GM23248 (cell line): ENCODE data around the gene BOLA1. TPM values are rescaled to one million over a fixed set of nuclear protein-coding genes. Genes with fewer than 3 reads are reported as not detected.

ENCODE experiments used
- DNase-seq: peaks from one replicate; pipeline ENCODE4 v3.0.0-alpha.2; 2015
- H2AFZ ChIP-seq: fragments of 200-600 bp; sonication (generic); 2 replicates; pipeline ENCODE4 v1.6.1; 2016; ENCODE audit warnings: antibody characterized with exemption
- H3F3A ChIP-seq: fragments of 200-600 bp; sonication (generic); 2 replicates; pipeline ENCODE4 v1.6.1; 2016; ENCODE audit warnings: mild to moderate bottlenecking, antibody characterized with exemption, mixed run types; ENCODE audit not compliant: insufficient read depth
- H3K27ac ChIP-seq: fragments of 200-600 bp; sonication (generic); 2 replicates; pipeline ENCODE4 v1.5.1; 2016; ENCODE audit warnings: mild to moderate bottlenecking
- H3K27me3 ChIP-seq: fragments of 200-600 bp; sonication (generic); replicated peaks from 2 replicates; pipeline ENCODE4 v1.6.1; 2016; ENCODE audit warnings: mild to moderate bottlenecking; ENCODE audit not compliant: insufficient read depth
- H3K36me3 ChIP-seq: fragments of 200-600 bp; sonication (generic); 2 replicates; pipeline ENCODE4 v1.6.1; 2016; ENCODE audit warnings: low read depth, mild to moderate bottlenecking
- H3K4me1 ChIP-seq: fragments of 200-600 bp; sonication (generic); 2 replicates; pipeline ENCODE4 v1.6.1; 2016; ENCODE audit warnings: mild to moderate bottlenecking; ENCODE audit not compliant: insufficient read depth
- H3K4me2 ChIP-seq: fragments of 200-600 bp; sonication (generic); one replicate; pipeline ENCODE4 v1.6.1; 2016; ENCODE audit warnings: mild to moderate bottlenecking; ENCODE audit not compliant: unreplicated experiment
- H3K4me3 ChIP-seq: fragments of 200-600 bp; sonication (generic); 2 replicates; pipeline ENCODE4 v1.5.1; 2016; ENCODE audit warnings: mild to moderate bottlenecking
- H3K79me2 ChIP-seq: fragments of 200-600 bp; sonication (generic); 2 replicates; pipeline ENCODE4 v1.6.1; 2016; ENCODE audit warnings: mild to moderate bottlenecking; ENCODE audit not compliant: insufficient read depth
- H3K9ac ChIP-seq: fragments of 200-600 bp; sonication (generic); 2 replicates; pipeline ENCODE4 v1.6.1; 2016; ENCODE audit warnings: mild to moderate bottlenecking
- H3K9me2 ChIP-seq: fragments of 200-600 bp; sonication (generic); 2 replicates; pipeline ENCODE4 v1.6.1; 2016; ENCODE audit warnings: mixed run types, mild to moderate bottlenecking, moderate library complexity; ENCODE audit not compliant: insufficient read depth
- H3K9me3 ChIP-seq: fragments of 200-600 bp; sonication (generic); one replicate; pipeline ENCODE4 v1.6.1; 2017; ENCODE audit warnings: low read depth
- H4K20me1 ChIP-seq: fragments of 200-600 bp; sonication (generic); 2 replicates; pipeline ENCODE4 v1.6.0; 2016; ENCODE audit not compliant: insufficient read depth
- EZH2 ChIP-seq: fragments of 200-600 bp; sonication (generic); IDR thresholded peaks from 2 replicates; pipeline ENCODE4 v1.6.1; 2018; ENCODE audit warnings: antibody characterized with exemption, mild to moderate bottlenecking; ENCODE audit not compliant: insufficient read depth, poor library complexity, severe bottlenecking
- EZH2phosphoT487 ChIP-seq: fragments of 200-600 bp; sonication (generic); IDR thresholded peaks from 2 replicates; pipeline ENCODE4 v1.6.1; 2018; ENCODE audit warnings: antibody characterized with exemption, moderate library complexity, mild to moderate bottlenecking, low read depth; ENCODE audit not compliant: insufficient read depth
- WGBS, 2 experiments: methylation state at CpG; one replicate each; pipeline ENCODE4 v1.1.6; 2015 to 2017; ENCODE audit warnings: low lambda C conversion rate in 2 of 2, low coverage in 1 of 2; ENCODE audit errors: missing lambda C conversion rate in 2 of 2; 5-methylcytosine and 5-hydroxymethylcytosine counted together
- in situ Hi-C: fragments of 300-500 bp; cut with MboI; formaldehyde crosslinking; loops from 2 replicates; pipeline ENCODE4 v1.15.0; 2020
- polyA plus RNA-seq: library from polyadenylated mRNA; unstranded; fragments of >200 nt; fragmentation: Nextera tagmentation; extraction: Ambion mirVana; gene quantifications from 2 replicates; pipeline ENCODE4 v1.2.1, GENCODE V29; 2016
- total RNA-seq: library from RNA; depleted of rRNA; stranded (reverse); fragments of >200 nt; shearing (Covaris generic); gene quantifications from 2 replicates; pipeline ENCODE4 v1.2.3, GENCODE V29; 2014

The BOLA1 gene
- total and polyA plus RNA-seq, 2 experiments from 2014 or later, result 16.4 to 18.6 TPM

DNA sequence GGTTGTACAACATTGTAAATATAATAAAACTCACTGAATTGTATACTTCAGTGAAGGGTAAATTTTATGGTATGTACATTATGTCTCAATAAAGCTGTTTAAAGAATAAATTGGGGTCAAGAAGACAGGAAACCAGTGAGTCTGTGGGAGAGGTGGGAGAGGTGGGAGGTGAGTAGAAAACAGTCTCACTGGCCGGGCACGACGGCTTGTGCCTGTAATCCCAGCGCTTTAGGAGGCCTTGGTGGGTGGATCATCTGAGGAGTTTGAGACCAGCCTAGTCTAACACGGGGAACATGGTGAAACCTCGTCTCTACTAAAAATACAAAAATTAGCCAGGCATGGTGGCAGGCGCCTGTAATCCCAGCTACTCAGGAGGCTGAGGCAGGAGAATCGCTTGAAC, 33.1 kb downstream of the BOLA1 start:
- no peaks in the 10 kb centered on the region for H3K27me3 ChIP-seq
- TF ChIP-seq EZH2phosphoT487, result no peak
- TF ChIP-seq EZH2, result no peak
- H3K27ac ChIP-seq, result no peak overlapping the region
- no peaks in the 10 kb centered on the region for H3K36me3 ChIP-seq
- H3K4me2 ChIP-seq, result no peak overlapping the region
- H3K4me3 ChIP-seq, result no peak overlapping the region
- no peak for DNase-seq
- H4K20me1 ChIP-seq, result no peaks in the 10 kb centered on the region
- no peak overlapping the region for H2AFZ ChIP-seq
- no peaks in the 10 kb centered on the region for H3K9me3 ChIP-seq
- H3K4me1 ChIP-seq, result peaks cover 36% of the 10 kb centered on the region
- H3F3A ChIP-seq, result peaks cover 25% of the 10 kb centered on the region
- H3K9ac ChIP-seq, result no peak overlapping the region
- H3K79me2 ChIP-seq, result peaks cover 16% of the 10 kb centered on the region
- 97 to 98% methylated on average over 8 of the region's 8 CpGs for WGBS, 2 experiments
- in situ Hi-C loops, result no loop called here
- no peaks in the 10 kb centered on the region for H3K9me2 ChIP-seq

DNA sequence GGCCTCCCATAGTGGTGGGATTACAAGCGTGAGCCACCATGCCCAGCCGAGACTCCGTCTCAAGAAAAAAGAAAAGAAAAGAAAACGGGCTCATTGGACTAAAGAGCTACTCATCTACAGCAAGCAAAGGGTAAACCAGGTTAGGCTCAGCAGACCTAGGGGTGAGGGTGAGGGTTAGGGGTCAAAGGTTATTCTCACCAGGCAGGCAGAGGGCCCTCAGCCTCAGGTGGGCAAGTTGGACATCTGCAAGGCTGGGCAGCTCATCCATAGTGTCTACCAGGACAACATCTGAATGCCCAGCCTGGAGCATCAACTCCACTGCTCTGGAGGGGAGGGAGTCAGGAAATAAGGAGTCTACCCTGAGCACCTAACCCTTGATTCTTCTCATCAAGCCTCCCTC, 33.8 kb downstream of the BOLA1 start:
- Histone ChIP-seq H3K36me3 (no peaks in the 10 kb centered on the region), H3K27me3 (no peaks in the 10 kb centered on the region), H3K4me1 (peaks cover 41% of the 10 kb centered on the region), H2AFZ (no peak overlapping the region), H3K9ac (no peak overlapping the region), H3K79me2 (peaks cover 15% of the 10 kb centered on the region; the same call in 1 of the 2 replicates), H3K4me3 (no peak overlapping the region), H3K4me2 (no peak overlapping the region), H4K20me1 (no peaks in the 10 kb centered on the region), H3F3A (peaks cover 25% of the 10 kb centered on the region), H3K27ac (no peak overlapping the region), H3K9me3 (no peaks in the 10 kb centered on the region), H3K9me2 (no peaks in the 10 kb centered on the region)
- WGBS, 2 experiments, result 94 to 95% methylated on average over 4 of the region's 4 CpGs
- DNase-seq, result no peak
- in situ Hi-C loops, result no loop called here
- TF ChIP-seq EZH2 (no peak), EZH2phosphoT487 (no peak)

DNA sequence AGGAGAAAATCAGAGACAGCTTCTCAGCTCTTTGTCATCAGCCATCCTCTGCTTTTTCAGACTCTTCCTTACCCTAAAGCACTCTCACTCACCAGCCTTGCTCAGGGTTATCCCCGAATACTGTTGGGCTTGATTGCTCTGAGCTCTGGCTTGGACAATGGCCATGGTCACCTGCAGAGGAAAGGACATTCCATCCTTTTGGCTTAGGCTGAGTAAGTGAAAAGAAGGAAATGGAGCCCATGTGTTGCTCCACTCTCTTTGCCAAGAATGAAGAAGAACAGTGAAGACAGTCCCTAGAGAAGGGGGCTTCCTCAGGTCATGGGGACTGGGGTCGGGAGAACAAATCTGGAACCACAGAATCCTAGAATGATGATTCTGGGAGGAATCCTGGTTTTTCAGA, 35.0 kb downstream of the BOLA1 start:
- Histone ChIP-seq H3F3A (peaks cover 13% of the 10 kb centered on the region; the same call in 1 of the 2 replicates), H3K36me3 (no peaks in the 10 kb centered on the region), H3K79me2 (peaks cover 15% of the 10 kb centered on the region; the same call in 1 of the 2 replicates), H2AFZ (no peak overlapping the region), H3K9me2 (no peaks in the 10 kb centered on the region), H3K9me3 (no peaks in the 10 kb centered on the region), H3K27me3 (no peaks in the 10 kb centered on the region), H3K27ac (no peak overlapping the region), H3K4me1 (peaks cover 46% of the 10 kb centered on the region), H3K4me3 (no peak overlapping the region), H4K20me1 (no peaks in the 10 kb centered on the region), H3K4me2 (no peak overlapping the region), H3K9ac (no peak overlapping the region)
- WGBS, 2 experiments, result 96 to 98% methylated on average over 2 of the region's 2 CpGs
- in situ Hi-C loops, result no loop called here
- no peak for TF ChIP-seq EZH2phosphoT487
- no peak for TF ChIP-seq EZH2
- no peak for DNase-seq

DNA sequence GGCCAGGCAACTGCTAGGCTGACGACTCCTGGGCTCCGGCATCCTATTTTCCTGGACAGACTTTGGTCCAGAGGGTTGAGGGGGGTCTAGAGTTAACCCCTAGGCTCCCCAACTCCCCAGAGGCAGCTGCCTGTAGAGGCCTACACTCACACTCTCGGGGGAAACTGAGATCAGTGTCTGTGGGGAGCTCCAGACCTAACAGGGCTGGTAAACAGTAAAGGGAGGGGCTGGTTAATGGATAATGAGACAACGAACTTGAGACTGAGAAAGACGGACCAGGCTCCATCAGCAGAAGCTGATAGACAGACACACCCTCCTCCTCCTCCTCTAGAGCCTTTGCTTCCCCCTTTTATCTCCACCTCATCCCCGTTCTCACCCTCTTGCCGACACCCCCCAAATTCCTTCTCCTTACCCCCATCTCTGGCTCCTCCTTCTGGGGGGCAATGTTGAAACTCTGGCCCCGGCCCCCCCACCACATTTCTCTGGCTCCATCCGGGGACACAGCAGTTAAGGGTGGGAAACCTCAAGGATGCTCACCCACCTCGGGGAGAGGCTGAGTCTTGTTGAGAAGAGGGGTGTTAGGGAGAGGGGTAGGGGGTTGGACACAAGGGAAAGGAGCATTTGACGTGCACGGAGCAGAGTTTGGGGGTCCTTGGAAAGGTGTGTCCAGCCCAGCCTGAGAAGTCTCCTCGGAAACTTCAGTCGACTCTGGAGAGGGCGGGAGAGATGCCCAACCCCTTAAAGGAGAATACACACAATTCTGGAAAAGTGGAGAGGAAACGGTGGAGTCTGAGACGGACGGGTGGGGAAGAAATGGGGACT, 37.0 kb downstream of the BOLA1 start, which contains the start of gene MTMR11:
MTMR11 (minus strand) TSS at position 710 of the 822 bp plus-strand sequence; CDS start at position 478, 232 bp downstream.
- H3K9me3 ChIP-seq, result no peaks in the 10 kb centered on the region
- peak within 1 kb of the TSS; percentile 88 for H2AFZ ChIP-seq
- H3K9ac ChIP-seq, result peak within 1 kb of the TSS; percentile 82
- TF ChIP-seq EZH2phosphoT487 (no peak), EZH2 (no peak)
- DNase-seq, result peak; percentile 69
- H3K27ac ChIP-seq, result peak within 1 kb of the TSS; percentile 32; the same call in 1 of the 2 replicates
- H3K4me3 ChIP-seq, result peak within 1 kb of the TSS; percentile 89
- in situ Hi-C loops, result no loop called here
- peaks cover 44% of the 10 kb centered on the region for H3K4me1 ChIP-seq
- H3K36me3 ChIP-seq, result no peaks in the 10 kb centered on the region
- no peaks in the 10 kb centered on the region for H3K9me2 ChIP-seq
- peaks cover 30% of the 10 kb centered on the region for H3F3A ChIP-seq
- H3K27me3 ChIP-seq, result no peaks in the 10 kb centered on the region
- WGBS, 2 experiments, result 2 to 3% methylated on average over 18 of the region's 18 CpGs
- peak within 1 kb of the TSS; percentile 90 for H3K4me2 ChIP-seq
- H4K20me1 ChIP-seq, result no peaks in the 10 kb centered on the region
- peaks cover 15% of the 10 kb centered on the region; the same call in 1 of the 2 replicates for H3K79me2 ChIP-seq
